GM12864 (cell line): ENCODE measurements around the gene NUDT3.
A peak's percentile ranks its signal among the peaks of the same experiment; 100 is the strongest.

Experiments
- DNase-seq: peaks from one replicate; pipeline ENCODE4 v3.0.0-alpha.2; 2011; ENCODE audit warnings: low read depth
- H3K4me3 ChIP-seq: 2 replicates; pipeline ENCODE4 v1.5.1; 2011; ENCODE audit warnings: mild to moderate bottlenecking, low read depth, low read length, control low read depth
- TF ChIP-seq, protein P1 (sequence below): IDR thresholded peaks from 2 replicates; pipeline ENCODE4 v1.5.1; 2011; ENCODE audit warnings: low read depth, mild to moderate bottlenecking, moderate library complexity, low read length, control low read depth, inconsistent platforms; ENCODE audit errors: missing control alignments

Gene NUDT3

DNA sequence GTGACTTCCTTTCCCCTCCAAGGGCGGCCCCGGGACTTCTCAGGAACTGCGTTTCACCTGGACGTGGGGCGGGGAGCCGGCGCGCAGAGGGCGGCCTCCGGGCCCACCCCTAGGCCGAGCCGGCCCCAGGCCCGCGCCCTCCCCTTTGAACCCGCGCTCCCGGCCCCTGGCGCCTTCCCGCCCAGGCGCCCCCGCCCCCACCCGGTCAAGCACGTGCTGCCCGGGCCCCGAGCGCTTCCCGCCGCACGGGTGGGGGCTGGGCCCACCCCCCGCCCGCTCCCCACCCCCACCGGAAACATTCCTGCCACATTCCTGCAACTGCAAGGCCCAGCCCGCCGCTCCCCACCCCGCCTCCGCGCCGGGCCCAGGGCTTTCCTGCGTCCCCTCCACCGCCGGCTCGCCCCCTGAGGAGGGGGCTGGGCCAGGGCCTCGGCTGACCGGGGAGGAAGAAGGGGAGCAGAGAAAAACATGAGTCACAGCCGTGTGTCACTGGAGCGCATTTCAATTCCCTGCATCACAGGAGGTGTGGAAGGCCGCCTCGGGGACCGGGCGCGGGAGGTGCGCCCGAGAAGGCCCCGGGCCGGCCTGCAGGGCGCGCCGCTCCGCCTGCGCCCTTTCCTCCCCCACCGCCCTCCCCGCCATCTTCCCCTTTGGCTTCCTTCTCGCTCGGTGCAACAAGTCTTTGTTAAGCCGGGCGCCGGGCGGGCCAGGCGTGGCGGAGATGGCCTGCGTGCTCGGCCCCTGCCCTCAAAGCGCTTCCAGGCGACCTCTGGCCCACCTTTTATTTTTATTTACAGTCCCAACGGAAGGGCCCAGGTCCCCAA, 156.9 kb downstream of the NUDT3 start:
- TF ChIP-seq, protein P1, sequence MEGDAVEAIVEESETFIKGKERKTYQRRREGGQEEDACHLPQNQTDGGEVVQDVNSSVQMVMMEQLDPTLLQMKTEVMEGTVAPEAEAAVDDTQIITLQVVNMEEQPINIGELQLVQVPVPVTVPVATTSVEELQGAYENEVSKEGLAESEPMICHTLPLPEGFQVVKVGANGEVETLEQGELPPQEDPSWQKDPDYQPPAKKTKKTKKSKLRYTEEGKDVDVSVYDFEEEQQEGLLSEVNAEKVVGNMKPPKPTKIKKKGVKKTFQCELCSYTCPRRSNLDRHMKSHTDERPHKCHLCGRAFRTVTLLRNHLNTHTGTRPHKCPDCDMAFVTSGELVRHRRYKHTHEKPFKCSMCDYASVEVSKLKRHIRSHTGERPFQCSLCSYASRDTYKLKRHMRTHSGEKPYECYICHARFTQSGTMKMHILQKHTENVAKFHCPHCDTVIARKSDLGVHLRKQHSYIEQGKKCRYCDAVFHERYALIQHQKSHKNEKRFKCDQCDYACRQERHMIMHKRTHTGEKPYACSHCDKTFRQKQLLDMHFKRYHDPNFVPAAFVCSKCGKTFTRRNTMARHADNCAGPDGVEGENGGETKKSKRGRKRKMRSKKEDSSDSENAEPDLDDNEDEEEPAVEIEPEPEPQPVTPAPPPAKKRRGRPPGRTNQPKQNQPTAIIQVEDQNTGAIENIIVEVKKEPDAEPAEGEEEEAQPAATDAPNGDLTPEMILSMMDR: no peak
- DNase-seq: no peak
- peak overlapping the region; percentile 93 for H3K4me3 ChIP-seq

- TF ChIP-seq, protein P1: no peak
- no peak overlapping the region for H3K4me3 ChIP-seq
- DNase-seq: no peak
Observed at GRCh38 chr6:34234667-34235306, 157.7 kb downstream of the NUDT3 start.

- H3K4me3 ChIP-seq: no peak overlapping the region
- no peak for DNase-seq
- TF ChIP-seq, protein P1: no peak
Observed at GRCh38 chr6:34233867-34234266, 158.6 kb downstream of the NUDT3 start.

- no peak for DNase-seq
- H3K4me3 ChIP-seq: no peak overlapping the region
- TF ChIP-seq, protein P1: no peak
Observed at GRCh38 chr6:34232901-34233300, 159.6 kb downstream of the NUDT3 start.

DNA sequence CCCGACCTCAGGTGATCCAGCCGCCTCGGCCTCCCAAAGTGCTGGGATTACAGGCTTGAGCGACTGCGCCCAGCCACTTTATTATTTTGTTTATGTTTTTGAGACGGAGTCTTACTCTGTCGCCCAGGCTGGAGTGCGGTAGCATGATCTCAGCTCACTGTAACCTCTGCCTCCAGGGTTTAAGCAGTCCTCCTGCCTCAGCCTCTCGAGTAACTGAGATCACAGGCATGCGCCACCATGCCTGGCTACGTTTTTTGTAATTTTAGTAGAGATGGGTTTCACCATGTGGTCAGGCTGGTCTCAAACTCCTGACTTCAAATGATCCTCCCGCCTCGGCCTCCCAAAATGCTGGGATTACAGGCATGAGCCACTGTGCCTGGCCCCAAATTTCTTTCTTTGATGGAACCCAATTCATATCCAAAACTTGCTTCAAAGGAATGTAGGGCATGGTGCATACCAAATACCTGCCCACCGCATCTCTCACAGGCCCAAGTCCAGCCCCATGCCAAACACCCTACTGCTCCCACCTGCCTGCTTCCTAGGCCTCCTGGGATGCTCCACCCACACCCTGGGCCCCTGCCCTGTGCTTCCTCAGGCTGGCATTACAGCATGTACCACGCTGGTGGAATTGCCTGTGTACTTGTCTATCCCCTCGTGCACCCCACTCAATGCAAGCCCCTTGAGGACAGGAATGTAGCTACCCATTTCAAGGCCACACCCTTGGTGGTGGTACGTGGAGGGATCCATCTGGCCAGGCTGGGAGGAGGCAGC, 160.7 kb downstream of the NUDT3 start:
- TF ChIP-seq, protein P1: no peak
- DNase-seq: no peak
- no peak overlapping the region for H3K4me3 ChIP-seq

DNA sequence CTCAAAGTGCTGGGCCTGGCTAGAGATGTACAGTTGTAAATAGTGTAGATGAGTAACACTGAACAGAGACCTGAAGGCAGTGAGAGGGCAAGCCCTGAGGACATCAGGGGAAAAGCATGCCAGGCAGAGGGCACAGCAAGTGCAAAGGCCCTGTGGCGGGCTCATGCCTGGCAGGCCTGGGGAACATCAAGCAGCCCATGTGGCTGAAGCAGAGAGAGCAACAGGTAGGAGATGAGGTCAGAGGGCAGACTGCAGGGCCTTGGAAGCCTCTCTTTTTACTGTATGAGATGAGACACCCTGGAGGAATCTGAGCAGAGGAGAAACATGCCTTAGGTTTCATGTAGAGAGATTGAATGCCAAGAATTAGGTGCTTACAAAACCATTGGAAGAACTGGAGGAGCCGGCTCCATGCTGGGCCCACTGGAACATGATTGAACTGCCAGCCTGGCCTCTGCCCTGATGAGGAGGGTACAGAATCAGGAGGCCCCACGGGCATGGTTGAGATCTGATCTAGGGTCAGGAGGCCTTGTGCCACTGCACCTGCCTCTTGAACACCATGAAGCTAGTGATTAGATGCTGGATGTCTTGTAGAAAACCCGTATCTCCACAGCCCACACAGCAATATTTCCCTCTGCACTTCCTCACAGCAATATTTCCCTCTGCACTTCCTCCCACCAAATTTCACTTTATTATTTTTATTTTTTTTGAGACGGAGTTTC, 161.7 kb downstream of the NUDT3 start:
- DNase-seq: no peak
- TF ChIP-seq, protein P1: no peak
- no peak overlapping the region for H3K4me3 ChIP-seq
